Body of pancreas (tissue), 4 donors: ENCODE data around the gene TLR1. TPM values are rescaled to one million over a fixed set of nuclear protein-coding genes. Genes with fewer than 3 reads are reported as not detected.

ENCODE experiments used
- ATAC-seq: fragments of 150-250 bp; one replicate; pipeline ENCODE4 v1.9.1; 2016
- DNase-seq, 4 donors: peaks; one replicate each; pipeline ENCODE4 v3.0.0-alpha.2; 2019
- H3K27ac ChIP-seq, 4 donors: fragments of 200-600 bp; sonication (generic); 1 replicate in 3 of 4; 2 replicates in 1 of 4; pipeline versions ENCODE4 v1.5.1 to v1.6.1; 2016 to 2019; ENCODE audit warnings: mild to moderate bottlenecking in 1 of 4, mixed read lengths in 1 of 4, moderate library complexity in 1 of 4
- H3K27me3 ChIP-seq, 2 donors: fragments of 200-600 bp; sonication (generic); one replicate each; pipeline ENCODE4 v1.6.0; 2016; ENCODE audit warnings: mild to moderate bottlenecking in 1 of 2
- H3K36me3 ChIP-seq, 2 donors: fragments of 200-600 bp; sonication (generic); replicated peaks in 1 of 2; 2 replicates each; pipeline ENCODE4 v1.5.1; 2016; ENCODE audit warnings: low read depth in 2 of 2; ENCODE audit not compliant: insufficient read depth in 1 of 2
- H3K4me1 ChIP-seq: fragments of 200-600 bp; sonication (generic); one replicate; pipeline ENCODE4 v1.6.0; 2016
- H3K4me3 ChIP-seq, 2 donors: fragments of 200-600 bp; sonication (generic); 1 replicate in 1 of 2; 2 replicates in 1 of 2; pipeline ENCODE4 v1.5.1; 2016 to 2019
- H3K9me3 ChIP-seq, 3 donors: fragments of 200-600 bp; sonication (generic); 1 replicate in 2 of 3; 2 replicates in 1 of 3; pipeline ENCODE4 v1.5.1; 2016
- CTCF ChIP-seq, 7 experiments: fragments of 450-650 bp in 4 of 7; fragments of 200-600 bp in 3 of 7; sonication (generic) in 3 of 7; IDR thresholded peaks; one replicate each; pipeline ENCODE4 v1.5.1; 2016 to 2019; ENCODE audit warnings: antibody characterized with exemption in 7 of 7
- POLR2A ChIP-seq, 3 donors: fragments of 450-650 bp; IDR thresholded peaks; one replicate each; pipeline ENCODE4 v1.6.1; 2016; ENCODE audit warnings: antibody characterized with exemption in 3 of 3, mild to moderate bottlenecking in 2 of 3
- WGBS, 2 donors: methylation state at CpG; one replicate each; pipeline ENCODE4 v1.1.5; 2017; 5-methylcytosine and 5-hydroxymethylcytosine counted together
- intact Hi-C: fragments of 100-400 bp; cut with DNase I; formaldehyde crosslinking; loops from one replicate; pipeline ENCODE4 v1.15.1; 2023
- total RNA-seq, 2 donors: library from RNA; depleted of rRNA; stranded (reverse); fragments of >200 nt; gene quantifications; one replicate each; pipeline ENCODE4 v1.1.0, GENCODE V29; 2016

Gene TLR1
- total RNA-seq, 2 donors from 2014 or later: 12.2 to 20.8 TPM

GRCh38 chr4:38805530-38806145 lies 1.0 kb upstream of the TLR1 start:
- TF ChIP-seq CTCF (IDR thresholded peaks at IDR 0.05): no peak
- TF ChIP-seq POLR2A (IDR thresholded peaks at IDR 0.05): no peak
- WGBS, 2 donors: 37 to 49% methylated on average over 5 of the region's 5 CpGs
- DNase-seq (peak in 1 of 4 donors; percentile 52), ATAC-seq (no peak)
- Histone ChIP-seq H3K4me1 (peaks cover 18% of the 10 kb centered on the region), H3K27me3 (no peaks in the 10 kb centered on the region), H3K36me3 (no peaks in the 10 kb centered on the region), H3K9me3 (no peaks in the 10 kb centered on the region), H3K27ac (peak overlapping the region in 1 of 4 donors; percentile 78), H3K4me3 (no peak overlapping the region)
- intact Hi-C loops: no loop called here

GRCh38 chr4:38803833-38804653 lies 548 bp downstream of the TLR1 start:
- Histone ChIP-seq H3K9me3 (no peaks in the 10 kb centered on the region), H3K4me3 (peak overlapping the region in 1 of 2 donors; percentile 13), H3K27me3 (no peaks in the 10 kb centered on the region), H3K4me1 (peaks cover 18% of the 10 kb centered on the region), H3K36me3 (no peaks in the 10 kb centered on the region), H3K27ac (peak overlapping the region; percentile 42 to 78 (median 62))
- intact Hi-C loops: no loop called here
- DNase-seq: no peak
- TF ChIP-seq POLR2A (IDR thresholded peaks at IDR 0.05) (no peak), CTCF (IDR thresholded peaks at IDR 0.05) (no peak)
- peak; percentile 51 for ATAC-seq
- WGBS, 2 donors: 6 to 9% methylated on average over 6 of the region's 6 CpGs

- ATAC-seq (no peak), DNase-seq (no peak)
- Histone ChIP-seq H3K9me3 (no peaks in the 10 kb centered on the region), H3K36me3 (no peaks in the 10 kb centered on the region), H3K4me1 (peaks cover 18% of the 10 kb centered on the region), H3K27me3 (no peaks in the 10 kb centered on the region), H3K4me3 (no peak overlapping the region), H3K27ac (no peak overlapping the region)
- WGBS, 2 donors: 83 to 92% methylated on average over 15 of the region's 15 CpGs
- intact Hi-C loops: no loop called here
- no peak for TF ChIP-seq CTCF (IDR thresholded peaks at IDR 0.05)
- TF ChIP-seq POLR2A (IDR thresholded peaks at IDR 0.05): no peak
These were observed 1.8 kb downstream of the TLR1 start for GRCh38 chr4:38802561-38803355.

- no peak overlapping the region for H3K4me3 ChIP-seq
- H3K36me3 ChIP-seq: no peaks in the 10 kb centered on the region
- H3K27me3 ChIP-seq: no peaks in the 10 kb centered on the region
- H3K4me1 ChIP-seq: peaks cover 18% of the 10 kb centered on the region
- ATAC-seq (no peak), DNase-seq (no peak)
- 93 to 94% methylated on average over 3 of the region's 3 CpGs for whole genome bisulfite sequencing, 2 donors
- H3K9me3 ChIP-seq: no peaks in the 10 kb centered on the region
- H3K27ac ChIP-seq: no peak overlapping the region
- intact Hi-C loops: no loop called here
- TF ChIP-seq POLR2A (IDR thresholded peaks at IDR 0.05) (no peak), CTCF (IDR thresholded peaks at IDR 0.05) (no peak)
These were observed 3.6 kb downstream of the TLR1 start for GRCh38 chr4:38800961-38801450.
